SW480 (cell line): ENCODE results near the gene DDAH2.

Source experiments
- DNase-seq: peaks from one replicate; pipeline ENCODE4 v3.0.0-alpha.2; 2016; ENCODE audit warnings: low spot score

The DDAH2 gene

DNA sequence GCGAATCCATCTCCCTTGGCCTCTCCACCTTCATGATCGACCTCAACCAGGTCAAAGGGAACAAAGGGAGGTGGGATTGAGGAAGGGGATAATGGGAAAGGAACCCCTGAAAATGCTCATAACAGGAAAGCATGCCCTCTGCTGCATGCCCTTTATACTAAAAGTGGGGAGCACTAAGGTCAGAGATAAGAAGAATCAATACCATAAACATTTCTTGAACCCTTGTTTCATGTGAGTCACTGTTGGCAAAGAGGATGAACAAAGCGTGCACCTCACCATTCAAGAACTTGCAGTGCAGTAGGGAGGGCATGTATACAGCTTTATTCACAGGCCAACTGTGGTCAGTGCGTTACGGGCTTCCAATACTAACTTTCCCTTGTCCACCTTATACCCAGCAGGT, 31.7 kb upstream of the DDAH2 start:
- DNase-seq: no peak

DNA sequence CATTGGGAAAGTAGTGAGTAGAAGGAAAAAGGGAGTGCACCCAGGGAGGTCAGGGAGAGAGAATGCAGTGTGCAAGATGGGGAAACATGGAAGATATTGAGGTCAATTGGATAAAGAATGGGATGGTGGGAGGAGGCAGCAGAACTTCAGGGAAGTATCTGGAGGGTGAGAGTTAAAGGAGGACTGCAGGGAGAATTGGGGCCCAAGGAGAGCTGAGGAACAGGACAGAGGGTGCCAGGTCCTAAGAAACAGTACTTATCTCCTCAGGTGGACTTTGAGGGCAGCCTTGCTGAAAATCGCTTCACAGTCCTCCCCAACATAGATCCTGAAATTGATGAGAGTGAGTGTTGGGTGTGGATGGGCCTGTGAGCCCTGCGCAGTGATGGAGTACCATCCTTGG, 29.2 kb upstream of the DDAH2 start:
- DNase-seq: no peak

DNA sequence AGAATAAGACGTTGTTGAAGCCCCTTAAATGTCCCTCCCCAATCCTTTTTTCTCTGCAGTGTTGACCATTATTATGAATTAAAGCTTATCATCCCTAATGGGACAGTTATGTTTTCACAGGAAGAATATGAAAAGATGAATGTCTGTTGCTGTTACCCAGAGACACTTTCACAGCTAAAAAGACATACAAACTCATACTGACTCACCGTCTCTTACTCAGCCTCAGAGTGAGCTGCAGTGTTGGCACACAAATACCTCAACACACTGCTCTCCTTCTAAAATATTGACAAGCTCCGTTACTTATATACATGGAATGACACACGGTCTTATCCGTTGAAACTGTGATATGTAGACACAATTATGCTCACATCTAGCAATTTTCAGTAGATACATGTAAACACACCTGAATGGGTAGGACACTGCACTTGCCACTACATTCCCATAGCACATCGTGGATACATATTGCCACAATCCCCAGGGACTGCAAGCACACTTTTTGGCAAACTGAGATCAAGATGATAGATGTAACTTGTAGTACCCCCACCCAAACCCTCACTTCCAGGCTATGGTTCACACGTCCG, 23.7 kb upstream of the DDAH2 start:
- no peak for DNase-seq

DNA sequence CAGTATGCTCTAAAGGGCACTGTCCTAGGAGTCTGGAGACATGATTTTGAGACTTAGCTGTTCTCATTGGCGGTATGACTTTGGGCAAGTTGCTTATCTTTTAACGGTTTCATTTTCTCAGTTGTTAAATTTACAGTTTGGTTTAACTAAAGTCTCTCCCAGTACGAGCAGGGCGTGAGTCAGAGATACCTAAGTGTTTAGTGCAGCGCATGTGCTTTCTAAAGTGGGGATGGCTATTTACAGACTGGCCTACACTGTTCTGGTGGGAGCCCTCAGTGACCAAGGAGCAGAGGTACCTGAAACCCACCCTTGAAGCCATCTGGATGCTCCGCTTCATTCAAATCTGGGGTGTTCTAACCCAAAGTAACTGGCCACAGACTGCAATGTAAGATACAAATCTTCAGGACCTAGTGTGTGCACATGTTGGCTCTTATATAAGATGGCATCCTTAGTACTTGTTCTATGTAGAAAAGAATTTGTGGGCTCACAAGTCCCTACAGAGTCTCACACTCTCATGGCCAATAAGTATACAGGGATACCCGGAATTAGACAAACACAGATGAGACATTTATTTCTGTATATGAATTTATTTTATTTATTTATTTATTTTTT, 21.4 kb upstream of the DDAH2 start:
- DNase-seq: no peak

DNA sequence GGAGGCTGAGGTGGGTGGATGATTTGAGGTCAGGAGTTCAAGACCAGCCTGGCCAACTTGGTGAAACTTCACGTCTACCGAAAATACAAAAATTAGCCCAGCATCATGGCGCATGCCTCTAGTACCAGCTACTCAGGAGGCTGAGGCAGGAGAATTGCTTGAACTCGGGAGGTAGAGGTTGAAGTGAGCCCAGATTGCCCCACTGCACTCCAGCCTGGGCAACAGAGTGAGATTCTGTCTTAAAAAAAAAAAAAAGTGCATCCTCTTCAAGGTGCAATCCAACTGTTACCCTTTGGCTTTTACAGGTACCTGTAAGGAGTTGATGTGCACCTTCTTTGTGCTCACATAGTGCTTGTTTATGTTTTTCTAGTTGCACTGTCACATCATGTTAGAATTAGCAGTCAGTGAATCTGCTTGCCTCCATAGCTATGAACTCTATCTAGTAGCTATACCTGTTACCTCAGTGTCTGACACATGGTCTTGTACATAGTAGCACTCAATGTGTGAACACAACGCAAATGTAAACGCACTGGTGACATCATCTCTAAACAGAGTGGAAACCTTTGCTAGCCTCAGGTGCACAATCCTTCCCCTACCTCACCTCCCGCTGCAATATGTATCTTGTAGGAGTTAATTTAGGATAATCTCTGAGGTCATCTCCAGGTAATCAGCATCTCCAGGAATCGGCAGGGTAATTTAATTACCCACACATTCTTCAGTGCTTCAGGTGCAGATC, 20.4 kb upstream of the DDAH2 start:
- no peak for DNase-seq

DNA sequence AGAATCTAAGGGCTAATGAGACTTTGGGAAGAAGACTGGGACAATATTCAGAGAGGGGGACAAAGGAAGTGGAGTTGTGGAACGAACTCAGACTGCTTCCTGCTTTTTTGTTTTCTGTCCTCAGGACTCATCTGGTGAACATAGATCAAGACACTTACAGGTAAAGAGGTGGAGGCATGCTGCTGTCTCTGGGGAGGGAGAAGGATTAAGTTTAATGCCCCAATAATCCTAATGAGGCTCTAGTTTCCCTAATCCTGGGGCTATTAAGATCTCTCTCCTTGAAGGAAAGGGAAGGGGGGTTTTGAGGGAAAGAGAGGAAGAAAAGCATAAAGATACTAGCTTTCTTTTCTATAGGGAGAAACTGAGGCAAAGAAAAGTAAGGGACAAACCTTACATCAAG, 15.3 kb upstream of the DDAH2 start:
- no peak for DNase-seq

DNA sequence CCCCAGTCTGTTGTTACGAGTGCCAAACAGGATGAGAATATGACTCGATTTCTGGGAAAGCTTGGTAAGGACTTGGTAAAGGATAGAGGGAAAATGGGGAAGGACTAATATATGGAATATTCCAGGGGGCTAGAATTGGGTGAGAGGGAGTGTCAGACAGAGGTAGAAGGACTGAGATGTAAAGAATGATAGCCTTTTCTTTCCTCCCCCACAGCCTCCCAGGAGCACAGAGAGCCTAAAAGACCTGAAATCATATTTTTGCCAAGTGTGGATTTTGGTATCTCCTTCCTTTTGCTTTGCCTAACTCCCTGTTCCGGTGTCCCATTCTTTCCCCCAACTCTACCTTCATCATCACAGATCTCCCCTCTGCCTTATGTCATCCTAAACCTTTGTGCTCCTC, 13.8 kb upstream of the DDAH2 start:
- no peak for DNase-seq

DNA sequence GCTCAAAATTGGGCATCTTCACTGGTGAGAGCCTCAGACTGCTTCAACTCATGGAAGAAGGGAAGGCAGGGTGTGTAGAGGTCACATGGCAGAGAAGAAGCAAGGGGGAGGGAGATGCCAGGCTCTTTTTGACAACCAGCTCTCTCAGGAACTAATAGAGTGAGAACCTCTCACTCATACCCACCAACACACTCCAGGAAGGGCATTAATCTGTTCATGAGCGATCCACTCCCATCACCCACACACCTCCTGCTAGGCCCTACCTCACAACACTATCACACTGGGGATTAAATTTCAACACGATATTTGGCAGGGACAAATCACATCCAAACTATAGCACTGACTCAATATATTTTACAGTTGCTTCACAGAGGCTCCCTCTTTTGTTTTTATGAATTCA, 12.7 kb upstream of the DDAH2 start:
- DNase-seq: no peak

DNA sequence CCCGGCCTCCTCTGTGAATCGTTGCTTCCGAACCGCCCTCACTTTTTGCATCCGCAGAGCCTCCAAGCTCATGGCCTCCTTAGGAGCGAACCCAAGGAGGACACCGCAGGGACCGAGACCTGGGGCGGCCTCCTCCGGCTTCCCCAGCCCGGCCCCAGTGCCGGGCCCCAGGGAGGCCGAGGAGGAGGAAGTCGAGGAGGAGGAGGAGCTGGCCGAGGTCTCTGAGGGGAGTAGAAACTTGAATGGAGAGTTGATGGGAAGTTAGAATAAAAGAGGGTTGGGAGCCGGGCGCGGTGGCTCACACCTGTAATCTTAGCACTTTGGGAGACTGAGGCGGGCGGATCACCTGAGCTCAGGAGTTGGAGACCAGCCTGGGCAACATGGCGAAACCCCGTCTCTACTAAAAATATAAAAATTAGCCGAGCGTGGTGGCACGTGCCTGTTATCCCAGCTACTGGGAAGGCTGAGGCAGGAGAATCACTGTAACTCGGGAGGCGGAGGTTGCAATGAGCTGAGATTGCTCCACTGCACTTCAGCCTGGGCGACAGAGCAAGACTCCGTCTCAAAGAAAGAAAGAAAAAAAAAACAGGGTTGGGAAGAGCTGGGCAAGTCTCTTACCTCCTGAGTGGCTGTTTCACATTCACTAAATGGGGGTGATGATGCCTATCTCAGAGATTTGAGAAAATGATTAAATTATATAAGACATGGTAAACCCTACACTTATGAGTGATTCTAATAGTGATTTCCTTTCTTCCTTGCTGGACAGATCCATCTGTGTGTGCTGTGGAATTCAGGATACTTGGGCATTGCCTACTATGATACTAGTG, 11.5 kb upstream of the DDAH2 start:
- no peak for DNase-seq

DNA sequence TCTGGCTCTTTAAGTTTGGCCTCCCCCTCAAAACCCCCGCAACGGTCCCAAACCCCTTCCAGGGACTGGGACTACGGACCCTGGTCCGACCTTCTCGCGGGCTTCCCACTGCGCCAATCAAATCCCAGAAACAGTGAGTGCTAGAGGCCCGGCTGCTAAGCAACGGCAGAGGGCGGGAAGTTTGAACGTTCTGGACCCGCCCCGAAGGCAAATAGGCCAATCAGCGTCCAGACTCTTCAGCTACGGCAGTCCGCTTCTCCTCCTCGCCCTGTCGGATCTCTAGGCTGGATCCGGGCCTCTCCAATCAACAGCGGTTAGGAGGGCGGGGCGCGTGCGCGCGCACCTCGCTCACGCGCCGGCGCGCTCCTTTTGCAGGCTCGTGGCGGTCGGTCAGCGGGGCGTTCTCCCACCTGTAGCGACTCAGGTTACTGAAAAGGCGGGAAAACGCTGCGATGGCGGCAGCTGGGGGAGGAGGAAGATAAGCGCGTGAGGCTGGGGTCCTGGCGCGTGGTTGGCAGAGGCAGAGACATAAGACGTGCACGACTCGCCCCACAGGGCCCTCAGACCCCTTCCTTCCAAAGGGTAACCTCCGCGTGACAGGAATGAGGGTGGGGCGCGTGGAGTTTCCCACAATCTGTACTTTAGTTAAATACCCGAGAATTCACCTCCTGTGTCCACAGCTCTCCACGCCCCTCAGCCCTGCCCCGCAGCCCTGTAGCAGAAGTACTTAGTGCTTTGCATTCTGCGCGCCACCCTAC, 10.7 kb upstream of the DDAH2 start, which contains the start of gene MSH5:
MSH5 (plus strand) TSS at position 367 of the 758 bp plus-strand sequence. CDS start 462 bp downstream, outside the sequence.
- peak; percentile 98 for DNase-seq

DNA sequence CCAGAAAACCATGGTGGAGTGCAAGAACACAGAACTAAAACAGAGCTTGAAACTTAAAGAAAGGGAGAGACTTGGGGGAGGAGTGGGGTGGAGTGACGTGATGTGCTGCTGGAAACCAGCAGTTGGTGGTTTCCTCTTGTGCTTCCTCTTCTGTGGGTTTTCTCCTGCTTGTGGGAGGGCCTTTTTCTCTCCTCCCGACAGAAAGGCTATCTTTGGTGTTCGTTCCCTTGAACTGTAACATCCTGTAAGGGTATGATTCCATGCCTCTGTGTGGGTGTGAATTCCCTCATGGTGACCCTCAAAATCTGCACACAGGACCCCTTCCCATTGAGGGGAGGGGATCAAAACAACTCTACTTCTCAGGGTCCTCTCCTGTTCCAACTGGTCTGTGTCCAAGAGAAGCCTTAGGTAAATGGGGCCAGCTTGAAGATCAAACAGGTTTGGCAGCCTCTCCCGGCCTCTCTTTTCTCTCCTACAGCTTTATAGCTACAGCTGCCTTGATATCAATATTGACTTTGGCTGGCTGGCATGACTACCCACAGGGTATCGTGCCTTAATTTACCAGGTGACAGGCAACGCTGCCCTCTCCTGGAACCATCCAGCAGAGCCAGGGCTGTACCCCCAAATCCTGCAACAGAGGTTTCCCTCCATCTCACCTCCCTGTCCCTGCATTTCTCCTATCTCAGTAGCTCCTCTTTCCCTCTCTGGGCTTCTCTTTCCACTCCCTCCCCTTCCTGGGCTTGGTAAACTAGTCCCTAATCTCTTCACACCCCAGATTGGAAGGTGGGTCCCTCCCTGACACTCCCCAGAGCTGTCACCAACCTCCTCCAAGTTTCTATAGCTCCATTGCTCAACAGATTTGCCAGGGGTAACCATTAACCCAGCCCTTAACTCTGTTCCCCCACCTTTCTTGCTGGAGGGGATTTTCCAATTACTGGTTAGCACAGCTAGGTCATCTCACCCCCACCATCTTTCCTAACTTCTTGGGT, 9.2 kb upstream of the DDAH2 start:
- DNase-seq: peak; percentile 90

DNA sequence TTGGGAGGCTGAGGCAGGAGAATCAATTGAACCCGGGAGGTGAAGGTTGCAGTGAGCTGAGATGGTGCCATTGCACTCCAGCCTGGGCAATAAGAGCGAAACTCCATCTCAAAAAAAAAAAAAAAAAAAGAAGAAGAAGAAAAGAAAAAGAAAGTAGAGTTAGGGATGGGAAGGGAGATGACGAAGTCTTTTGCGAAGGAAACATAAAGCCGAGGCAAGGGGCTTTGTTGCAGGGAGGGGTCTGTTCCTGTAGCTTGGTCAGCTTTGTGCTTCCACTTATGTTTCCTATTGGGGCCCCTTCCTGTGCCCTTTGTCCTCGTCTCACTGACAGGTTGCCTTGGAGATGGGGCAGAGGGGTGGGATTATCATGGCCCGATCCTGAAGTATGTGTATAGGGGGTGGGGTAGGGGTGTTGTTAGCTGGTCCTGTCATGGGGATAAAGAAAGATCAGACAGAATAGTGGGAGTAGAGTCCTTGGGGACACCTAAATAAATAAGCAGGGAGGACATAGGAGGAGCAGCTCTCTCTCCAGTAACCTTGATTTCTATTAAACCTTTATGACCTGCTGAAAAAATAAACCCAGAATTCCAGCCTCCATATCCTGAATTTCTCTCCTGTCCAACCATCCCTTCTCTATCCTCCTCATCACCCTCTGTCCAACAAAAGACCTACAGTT, 8.4 kb upstream of the DDAH2 start:
- peak; percentile 68 for DNase-seq

DNA sequence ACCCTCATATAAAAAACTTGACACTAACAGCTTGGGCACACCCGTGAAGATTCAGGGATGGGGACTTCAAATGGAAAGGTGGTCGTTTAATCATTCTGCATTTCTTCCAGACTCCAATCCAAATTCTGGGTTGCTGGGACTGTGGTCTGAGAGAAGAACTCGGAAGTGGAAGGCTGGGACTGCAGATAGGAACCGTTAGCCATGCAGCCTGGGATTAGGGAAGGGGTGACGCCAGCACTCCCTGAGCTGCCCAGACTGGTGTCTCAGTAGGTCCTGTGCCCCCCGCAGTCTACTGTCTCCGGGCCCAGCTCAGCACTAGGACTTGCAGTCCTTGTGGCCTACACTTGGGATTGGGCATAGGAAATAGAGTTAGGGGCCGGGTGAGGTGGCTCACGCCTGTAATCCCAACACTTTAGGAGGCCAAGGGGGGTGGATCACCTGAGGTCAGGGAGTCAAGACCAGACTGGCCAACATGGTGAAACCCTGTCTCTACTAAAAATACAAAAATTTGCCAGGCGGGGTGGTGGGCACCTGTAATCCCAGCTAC, 7.7 kb upstream of the DDAH2 start:
- no peak for DNase-seq

DNA sequence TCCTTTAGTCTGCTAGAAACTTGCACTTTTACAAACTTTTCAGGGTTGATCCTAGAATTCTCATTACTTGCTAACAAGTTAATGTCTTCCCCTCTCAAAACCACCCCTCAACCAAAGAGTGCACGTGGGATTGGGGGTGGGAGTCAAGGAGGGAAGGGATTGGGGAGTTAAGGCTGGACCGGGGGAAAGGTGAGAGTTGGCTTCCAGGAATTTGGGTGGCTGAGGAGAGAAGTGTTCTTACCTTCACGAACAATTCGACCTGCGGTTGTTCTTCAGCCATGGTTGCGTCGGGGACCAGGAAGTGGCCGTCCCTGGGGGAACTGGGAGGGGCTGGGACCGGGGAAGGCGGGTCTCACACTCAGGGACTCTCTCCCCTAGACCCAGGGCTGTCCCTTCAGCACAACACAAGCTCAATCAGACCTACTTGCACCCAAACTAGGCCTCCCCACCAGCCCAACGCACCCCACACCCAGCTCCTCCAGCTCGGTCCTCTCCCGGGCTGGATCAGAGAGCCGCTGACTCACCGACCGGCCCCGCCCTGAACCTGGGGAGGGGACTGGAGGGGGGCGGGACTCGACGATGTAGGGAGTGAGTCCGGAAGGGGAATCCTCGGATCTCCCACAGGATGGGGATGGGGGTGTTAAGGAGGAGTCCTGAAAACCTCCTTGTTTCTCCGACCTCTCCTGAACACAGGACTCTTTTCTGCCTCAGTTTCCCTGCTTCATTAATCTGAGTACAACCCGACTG, 7.1 kb upstream of the DDAH2 start, which contains the start of gene CLIC1:
CLIC1 (minus strand) TSS at position 510 of the 747 bp plus-strand sequence; CDS start at position 280, 230 bp downstream.
- DNase-seq: peak; percentile 77

DNA sequence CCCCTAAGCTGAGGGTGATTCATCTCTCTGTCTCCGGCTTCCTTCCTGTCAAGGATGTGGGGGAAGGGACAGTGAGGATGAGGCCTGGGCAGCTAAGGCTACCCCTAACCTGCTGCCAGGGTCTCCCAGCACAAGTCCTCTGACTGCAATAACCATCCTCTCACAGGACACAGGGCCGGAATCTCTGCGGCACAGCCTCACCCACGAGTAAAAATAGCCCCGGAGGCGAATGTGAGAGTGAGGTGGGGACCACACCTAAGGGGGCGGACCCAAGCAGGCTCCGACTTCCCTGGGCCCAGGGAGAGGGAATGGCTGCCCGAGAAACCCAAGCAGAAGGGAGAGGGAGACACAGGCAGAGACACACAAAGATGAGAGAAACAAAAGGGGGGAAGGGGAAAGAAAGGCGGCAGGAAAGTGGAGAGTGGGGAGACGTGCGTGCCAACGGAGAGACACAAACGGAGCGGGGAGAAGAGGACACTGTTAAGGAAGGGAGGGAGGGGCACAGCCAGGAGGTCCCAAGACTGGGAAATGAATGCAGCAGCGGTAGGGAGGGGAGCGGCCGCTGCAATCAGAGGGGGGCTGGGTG, 5.8 kb upstream of the DDAH2 start:
- peak; percentile 63 for DNase-seq

DNA sequence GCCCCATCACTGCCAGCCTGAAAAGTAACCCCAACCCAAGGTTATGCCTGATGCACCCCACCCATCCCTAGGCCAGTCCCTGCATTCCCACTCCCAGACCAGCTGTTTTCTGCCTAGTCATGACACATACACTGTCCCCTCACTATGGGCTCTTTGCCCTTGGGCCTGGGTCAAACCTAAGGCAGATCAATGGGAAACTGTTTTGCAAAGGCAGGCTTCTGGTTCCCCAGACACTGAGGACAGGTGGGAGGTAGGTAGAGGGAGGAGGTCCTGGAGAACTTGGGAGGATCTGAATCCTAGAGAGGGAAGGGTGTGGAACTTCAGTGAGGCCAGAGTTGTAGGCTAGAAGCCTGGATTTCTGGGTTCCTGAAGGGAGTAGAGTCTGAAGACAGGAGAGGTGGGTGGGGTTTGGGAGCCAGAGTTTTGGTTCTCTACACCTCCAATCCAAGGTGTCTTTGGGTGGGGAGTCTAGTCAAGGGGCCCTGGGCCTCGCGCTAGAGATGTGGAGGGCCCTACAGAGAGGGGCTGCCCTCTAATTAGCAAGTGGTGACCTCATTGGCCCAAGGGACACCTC, 5.2 kb upstream of the DDAH2 start:
- no peak for DNase-seq

DNA sequence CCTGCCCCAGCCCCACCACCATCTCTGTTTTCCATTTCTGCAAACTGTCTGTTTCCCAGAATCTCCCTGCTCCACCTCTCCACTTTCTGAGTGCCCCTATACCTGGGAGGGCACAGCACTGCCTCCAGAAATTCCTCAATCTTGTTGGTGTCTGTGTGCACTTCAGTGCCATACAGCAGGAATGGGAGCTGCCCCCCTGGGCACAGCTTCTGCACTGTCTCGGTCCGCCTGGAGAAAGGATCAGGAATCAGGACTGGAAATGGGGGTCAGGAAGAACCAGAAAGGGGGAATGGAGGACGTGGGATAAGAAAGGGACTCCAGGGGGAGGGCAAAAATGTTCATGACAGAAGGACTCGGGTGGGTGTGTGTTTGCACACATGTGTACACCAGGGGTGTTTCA, 4.6 kb upstream of the DDAH2 start:
- no peak for DNase-seq

DNA sequence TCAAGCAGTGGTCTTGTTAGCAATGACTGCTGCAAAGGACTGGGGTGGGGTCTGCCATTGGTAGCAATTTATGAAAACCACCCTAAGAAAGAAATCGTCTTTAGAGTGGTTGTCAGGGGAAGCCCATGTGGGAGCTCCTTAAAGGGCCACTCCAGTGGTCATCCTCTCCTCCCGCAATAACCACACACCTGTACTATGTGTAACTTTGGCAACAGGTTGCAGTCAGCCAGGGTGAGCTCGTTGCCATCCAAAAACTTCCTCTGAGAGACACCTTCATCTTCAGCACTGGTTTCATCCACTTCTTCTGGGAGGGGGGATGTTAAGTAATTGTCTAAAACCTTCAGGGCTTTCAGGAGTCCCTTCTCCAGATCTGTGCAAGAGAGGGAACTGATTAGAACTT, 2.9 kb upstream of the DDAH2 start:
- no peak for DNase-seq
